Kidney glomerular epithelial cell (primary cell): Measurements from ENCODE around the gene SPOCK1.
A peak's percentile ranks its signal among the peaks of the same experiment; 100 is the strongest.

ENCODE experiments used
- DNase-seq: peaks from one replicate; lab custom pipeline; 2025; lab: John Stamatoyannopoulos, UW

Gene SPOCK1

DNA sequence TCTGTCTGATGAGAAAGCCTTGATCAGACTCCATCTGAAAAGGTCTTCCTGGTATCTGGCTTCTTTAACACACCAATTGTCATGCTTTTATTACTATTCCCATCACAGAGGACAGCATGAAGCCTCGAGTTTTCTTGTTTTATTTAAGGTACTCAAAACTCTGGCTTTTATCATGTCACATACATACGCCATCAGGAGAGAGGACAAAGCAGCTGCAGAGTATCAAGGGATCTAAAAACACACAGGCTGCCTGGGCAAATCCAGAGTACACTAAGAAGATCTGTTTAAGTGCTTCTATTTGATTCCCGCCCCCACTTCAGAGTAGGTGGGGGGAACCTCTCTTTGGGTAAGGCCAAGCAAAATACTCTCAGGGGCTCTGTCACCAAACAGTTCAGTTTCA, 277.2 kb downstream of the SPOCK1 start:
- no peak for DNase-seq

DNA sequence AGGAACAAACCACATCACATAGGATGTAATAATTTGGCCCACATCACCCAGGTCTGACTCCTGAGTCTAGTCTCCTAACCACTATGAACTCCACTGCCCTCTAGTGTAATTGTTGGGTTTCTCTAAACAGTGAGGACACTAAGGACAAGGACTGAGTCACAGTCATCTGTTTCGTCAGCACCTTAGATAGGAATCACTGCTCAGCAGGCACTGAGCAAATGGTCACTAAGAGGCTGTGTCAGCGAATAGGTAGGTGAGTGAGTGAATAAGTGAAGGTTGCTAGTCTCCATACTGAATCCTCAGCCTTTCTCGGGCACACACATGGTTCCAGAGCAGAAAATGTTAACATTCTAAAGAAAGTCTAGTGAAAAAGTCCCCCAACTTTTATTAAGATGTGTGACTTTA, 278.6 kb downstream of the SPOCK1 start:
- DNase-seq, result peak; percentile 91

DNA sequence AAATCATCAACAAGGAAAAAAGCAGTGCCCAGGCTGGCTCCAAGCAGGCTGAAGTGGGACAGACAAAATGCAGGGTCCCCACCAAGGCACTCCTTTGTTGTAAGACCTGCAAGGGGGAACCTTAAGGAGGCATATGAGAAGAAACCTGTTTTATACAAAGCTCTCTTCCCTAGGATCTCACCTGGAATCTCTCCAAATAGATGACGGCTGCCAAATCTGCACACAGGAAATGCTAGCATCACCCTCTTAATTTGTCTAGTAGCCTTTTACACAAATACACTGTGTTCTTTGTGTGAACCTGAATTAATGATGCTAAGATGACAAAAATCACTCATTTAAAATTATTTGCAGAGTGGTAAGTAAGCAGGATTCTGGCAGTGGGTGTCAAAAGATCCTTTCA, 280.2 kb downstream of the SPOCK1 start:
- DNase-seq, result no peak

DNA sequence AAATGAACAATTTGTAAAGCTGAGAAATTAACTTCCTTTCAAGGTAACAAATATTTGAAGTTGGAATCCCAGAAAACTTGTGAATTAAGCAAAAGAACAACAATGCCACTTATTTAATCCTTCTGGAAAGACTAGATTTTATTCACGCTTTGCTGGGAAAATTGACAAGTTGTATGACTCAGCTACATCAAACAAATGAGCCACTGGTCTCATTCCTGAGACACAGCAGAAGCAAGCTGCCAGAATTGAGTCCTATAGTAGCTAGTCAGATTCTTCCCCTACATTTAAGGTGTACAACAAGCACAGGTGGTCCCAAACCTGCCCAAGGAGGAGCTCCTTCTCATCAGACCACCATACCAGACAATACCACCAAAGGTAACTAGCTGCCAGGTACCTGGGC, 280.7 kb downstream of the SPOCK1 start:
- no peak for DNase-seq

DNA sequence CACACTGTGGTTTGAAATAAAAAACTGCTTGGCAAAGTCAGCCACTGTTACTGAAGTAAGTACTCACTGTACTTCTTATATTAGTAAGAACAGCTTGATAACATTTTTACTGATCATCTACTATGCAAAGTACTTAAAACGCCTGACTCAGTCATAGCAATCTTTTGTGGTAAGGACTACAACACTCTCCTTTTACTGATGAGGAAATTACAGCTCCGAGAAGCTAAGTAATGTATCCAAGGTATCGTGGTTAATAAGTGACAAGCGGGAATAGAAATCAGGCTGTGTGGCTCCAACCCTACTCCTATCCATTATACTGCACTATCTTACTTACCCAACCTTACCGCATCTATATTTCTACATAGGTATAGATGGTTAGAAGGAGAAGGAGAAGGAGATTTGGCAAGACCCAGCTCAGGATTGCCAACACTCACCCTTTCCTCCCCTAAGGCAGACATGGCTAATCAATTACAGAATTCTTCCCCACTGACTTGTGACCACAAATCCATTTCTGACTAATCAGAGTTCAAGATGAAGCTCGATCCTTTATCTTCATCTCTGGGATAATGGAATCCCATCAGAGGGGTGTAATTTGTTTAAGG, 281.4 kb downstream of the SPOCK1 start:
- no peak for DNase-seq

DNA sequence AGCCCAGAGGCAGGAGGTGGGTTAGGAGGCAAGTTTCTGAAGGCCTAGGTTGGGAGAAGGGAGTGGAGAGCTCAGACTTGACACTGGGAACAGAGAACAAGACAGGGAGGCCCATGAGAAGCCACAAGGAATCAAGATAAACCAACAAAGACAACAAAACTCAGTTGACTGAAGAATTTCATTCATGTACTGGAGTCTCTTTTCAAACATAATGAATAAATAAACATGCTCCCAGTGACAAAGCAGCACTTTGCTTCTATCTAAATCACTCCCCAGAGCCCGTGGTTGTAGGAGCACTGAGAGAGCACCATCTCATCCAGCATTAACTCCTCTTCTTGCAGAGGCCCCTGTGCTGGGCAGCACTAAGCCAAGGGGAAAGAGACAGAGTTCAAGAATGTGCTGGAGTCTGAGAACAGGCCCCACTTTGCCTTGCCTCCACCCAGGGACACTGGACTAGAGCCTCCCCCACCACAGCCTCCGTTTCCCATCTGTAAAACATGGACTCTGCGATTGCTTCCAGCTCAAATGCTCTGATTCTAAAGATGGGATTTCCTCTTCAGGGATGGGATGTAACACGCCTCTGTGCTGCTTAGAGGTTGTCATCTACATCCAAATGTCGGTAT, 282.0 kb downstream of the SPOCK1 start:
- DNase-seq, result no peak

DNA sequence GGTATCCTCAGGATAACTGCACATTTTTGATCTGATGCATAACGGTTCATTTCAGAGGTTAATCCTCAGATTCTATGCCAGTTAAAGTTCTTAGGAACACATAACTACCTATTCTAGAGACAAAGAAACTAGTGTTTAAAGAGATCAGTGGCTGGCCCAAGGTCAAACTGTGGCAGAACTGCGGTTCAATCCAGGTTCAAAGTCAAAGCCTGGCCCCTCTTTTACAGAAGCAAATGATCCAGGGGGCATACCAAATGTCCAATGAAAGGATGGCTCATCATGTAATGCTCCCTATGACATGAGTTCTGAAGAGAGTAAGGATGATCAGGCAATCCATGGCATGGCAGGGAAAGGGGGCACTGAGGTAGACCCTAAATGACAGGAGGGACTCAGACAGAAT, 283.3 kb downstream of the SPOCK1 start:
- DNase-seq, result no peak

DNA sequence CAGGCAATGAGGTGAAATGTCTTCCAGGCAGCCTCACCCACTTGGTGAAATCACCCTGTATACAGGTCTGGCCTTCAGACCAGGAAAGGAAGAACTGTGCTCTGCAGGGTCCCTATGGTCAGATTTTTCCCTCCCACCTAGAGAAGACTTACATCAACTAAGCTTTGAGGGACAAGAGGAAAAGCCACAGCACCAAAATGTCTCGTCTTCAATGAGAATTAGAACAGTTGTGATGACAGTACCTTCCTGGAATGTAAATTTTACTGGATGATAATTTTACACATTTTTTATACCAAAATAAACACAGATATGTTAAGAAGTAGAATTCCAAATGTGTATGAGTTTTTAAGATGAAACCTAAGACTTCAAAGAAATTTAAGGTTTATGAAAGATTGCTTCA, 283.9 kb downstream of the SPOCK1 start:
- no peak for DNase-seq

DNA sequence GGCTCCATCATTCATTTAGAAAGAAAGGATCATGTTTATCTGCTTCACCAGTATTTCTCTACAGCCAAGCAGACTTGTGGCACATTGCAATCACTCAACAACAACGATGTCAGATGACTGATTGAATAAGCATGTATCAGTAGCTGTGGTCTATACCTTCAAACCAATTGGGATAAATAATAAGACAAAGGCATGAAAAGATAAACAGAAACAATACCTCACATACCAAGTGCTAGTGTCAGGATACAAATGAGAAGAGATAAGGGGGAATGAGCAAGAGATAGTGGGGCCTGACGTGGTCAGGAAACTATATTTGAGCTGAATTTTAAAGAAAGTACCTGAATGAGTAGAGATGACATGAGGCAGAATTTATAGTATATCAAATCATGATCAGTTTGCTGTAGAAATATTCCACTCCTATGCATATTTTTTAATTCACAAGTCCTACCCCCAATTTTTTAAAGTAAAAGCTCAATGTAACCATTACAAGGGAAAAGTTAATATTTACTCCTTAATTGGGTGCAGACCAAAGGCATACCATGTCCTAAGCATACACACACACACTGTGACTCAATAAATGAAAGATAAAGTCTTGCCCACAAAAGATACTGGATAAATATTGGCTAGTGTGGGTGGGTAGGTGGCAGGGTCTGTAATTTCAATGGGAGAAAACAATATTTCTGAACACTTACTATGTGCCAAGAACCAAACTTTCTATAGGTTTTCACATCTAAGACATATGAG, 284.5 kb downstream of the SPOCK1 start:
- DNase-seq, result peak; percentile 39

DNA sequence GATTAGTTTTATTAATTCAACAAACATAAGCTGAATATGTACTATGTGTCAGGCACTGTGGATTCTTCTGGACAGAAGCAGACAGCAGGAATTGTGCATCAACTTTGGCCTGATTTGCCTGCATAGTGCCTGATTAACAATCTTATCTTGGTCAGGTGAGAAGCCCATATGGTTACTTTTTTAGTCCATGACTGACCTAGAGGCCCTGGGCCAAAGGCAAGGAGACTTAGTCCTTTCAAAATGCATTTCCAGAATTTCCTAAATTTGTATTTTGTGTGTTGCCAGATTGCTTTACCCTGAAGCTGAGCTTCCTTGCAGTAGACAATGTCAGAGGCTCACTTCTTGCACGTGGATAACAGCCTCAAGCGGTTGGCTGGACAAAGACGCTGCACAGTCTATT, 286.7 kb downstream of the SPOCK1 start:
- DNase-seq, result no peak

DNA sequence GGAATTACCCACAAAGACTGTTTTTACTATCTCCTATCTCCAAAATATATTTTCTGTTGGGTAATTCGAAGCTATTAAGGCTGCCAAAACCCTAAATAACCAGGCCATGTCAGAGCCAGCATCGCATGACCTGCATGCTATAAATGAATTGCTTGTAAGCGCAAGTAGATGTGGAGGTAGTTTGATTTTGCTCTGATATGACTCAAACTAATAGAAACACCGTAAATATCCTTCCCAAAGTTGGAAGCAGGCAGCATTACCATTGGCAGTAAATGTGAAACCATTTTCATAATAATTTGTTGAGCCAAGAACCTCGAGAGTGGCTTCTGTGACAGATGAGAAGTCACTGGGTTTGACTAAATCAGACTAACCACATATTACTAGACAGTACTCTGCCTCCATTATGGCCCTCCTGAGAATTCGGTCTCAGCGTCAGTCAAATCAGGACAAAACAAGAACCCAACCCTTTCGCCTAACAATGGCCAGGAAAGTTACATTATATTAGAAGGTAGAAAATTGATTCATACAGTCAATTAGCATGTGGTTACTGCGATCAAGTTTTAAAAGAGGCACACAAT, 289.8 kb downstream of the SPOCK1 start:
- DNase-seq, result no peak

DNA sequence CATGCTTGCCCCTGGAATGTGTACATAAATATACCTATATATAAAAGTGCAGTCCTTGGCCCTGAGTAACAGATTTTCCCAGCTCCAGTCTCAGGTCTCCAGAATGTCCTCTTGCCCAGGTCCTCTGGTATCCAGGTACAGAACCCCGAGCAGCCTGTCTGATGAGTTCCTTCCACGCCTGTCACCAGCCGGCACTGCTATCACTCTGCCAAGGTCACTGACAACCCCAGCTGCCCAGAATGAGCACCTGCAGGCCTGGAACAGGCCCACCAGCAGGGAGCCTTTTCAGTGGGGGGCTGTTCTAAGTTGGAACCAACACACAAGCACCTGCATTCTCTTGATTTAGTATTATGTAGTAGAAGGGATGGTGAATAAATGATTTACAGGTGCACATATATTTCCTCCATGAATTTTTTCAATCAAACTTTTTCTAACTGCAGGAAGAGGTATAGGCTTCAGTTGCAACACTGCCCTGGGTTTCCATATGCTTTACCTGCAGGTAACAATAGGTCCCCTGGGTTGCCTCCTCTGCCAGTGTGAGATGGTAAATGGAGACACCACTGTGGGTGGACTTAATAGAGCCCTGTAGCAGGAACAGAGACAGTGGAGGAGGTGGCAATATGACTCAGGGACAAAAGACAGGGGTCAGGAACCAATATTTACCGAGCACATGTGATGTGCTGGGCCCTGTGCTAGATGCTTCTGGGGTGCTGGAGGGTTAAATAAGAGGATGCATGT, 291.9 kb downstream of the SPOCK1 start:
- no peak for DNase-seq

DNA sequence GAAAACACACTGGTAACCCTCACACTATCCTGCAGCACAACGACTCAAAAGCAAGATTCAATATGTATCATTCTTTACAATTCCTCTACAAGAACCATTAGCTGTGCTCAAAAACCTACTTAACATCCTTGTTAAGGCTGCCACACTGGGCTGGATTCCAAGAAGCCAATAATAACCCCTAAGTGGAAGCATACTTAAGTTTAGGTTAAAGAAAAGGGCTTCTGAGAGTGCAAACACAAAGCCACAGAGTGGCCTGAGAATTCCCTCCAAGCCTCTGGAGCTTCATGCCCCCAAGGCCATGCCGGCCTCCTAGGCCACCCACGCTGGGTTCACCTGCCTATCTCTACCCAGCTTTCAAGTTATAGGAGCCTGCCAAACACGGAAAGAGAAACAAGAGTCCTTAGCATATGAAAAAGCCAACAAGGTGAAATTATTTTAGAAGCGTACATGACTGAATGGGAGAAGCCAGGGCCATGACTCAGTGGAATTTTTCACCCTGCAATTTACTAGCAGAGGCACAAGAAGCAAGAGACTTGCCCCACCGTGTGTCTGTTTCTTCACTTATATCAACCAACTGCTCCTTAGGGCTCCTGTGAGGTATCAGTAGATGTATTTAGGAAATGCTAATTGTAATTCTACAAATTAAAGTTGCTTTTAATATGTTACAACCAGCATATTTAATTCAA, 293.0 kb downstream of the SPOCK1 start:
- no peak for DNase-seq

DNA sequence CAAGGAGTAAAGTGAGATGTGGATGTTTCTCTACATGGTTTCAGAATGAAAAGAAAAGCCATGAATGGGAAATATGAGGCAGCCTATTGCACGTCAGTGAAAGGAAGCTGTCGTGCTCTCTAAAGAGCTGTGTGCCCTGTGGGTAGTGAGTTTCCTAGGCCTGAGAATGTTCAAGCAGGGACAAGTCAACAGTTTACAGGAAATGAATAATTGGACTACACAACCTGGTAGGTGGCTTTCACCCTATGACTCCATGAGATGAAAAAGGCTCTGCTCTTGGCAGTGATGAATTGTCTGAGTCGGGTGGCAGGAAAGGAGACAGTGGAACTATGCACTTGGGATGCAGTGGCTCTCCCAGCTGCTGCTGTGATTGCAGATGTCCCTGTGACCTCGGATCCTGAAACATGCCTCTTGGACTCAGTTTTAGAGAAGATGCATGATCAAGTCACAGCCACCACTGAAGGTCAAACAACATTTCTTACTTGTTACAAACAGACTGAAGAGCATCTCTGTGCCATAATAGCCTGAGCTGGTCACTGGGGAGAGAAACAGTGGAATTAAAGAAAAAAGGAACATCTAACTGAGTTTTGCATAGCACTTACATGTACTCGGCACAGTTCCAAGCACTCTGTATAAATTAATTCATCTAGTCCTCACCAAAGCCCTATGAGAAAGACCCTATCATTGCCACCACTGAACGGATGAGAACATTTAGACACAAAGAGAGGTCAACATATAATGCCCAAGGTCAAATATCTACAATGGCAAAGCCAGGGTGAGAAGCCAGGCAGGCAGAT, 293.7 kb downstream of the SPOCK1 start:
- DNase-seq, result no peak

DNA sequence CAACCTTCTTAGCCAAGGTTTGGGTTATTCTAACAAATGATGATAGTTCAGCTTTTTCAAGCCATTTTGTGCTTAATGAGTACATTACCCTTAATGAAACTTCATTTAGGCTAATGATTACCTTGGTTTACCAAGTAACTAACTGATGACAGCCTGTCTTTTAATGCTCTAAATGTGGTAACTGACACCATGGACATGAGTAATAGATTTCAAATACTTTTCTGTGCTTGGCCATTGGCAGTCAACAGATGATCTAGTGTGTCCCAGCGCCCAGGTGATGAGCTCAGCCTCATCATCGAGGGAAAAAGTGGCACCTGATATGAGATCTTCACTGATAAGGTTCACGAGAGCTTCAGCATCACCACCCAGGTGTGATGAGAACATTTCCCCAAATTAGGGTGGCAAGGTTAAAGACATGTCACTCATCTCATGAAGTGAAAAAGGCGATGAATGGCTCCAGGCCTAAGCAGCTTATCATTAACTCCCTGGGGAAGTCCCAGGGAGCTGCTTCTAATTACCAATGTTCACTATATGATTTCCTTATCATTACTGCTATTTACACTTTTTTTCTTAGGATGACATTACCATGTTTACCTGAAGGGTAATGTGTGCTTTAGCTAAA, 296.0 kb downstream of the SPOCK1 start:
- peak; percentile 21 for DNase-seq

DNA sequence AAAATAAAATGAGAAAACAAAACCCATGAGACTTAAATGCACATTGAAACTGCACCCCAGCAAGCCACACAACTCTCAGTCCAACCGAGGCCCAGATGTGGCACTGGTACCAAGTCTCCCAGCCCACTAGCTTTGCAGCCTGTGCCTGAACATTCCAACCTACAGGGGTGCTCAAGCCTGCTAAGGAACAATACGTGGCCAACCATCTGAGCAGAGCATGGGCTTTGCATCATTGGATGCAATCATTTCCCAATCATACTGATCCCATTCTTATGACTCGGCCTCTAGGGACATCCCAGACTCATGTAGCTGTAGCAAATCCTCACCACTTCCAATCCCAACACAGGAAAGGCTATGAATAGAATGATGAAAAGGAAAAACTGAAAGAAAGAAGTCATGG, 297.2 kb downstream of the SPOCK1 start:
- peak; percentile 54 for DNase-seq

DNA sequence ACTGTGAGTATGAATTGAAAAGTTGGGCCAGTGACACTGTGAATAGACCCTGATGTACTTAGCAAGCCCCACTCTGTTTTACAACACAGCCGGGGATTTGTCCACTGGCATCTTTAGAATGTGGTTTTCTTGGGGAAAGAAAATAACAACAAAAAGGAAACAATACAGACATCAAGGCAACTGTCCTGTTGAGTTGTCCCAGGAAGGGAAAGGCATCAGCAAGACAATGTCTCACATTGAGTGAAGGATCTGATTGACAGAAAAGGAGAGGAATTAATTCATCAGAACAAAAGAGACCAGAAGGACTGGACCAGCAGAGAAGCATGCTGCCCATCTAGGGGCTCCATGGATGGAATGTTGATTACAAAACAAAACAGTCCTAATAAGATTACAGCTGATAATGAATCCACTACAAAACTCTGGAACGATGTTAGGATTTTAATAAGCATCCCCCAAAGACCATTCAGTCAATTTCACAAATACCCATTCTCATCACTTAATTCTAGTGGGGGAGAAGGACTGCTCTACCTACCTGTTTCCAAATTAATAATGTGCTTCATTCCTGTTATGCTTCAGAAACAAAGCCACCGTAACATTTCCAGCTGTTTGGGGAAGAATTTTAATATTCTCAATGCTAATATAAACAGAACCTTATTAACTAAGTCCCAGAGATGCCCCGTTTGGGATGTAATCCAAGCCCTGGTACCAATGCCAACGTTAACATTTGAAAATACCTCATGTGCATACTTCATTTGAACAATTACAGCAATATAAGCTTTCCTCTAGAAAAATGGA, 298.0 kb downstream of the SPOCK1 start:
- DNase-seq, result no peak

DNA sequence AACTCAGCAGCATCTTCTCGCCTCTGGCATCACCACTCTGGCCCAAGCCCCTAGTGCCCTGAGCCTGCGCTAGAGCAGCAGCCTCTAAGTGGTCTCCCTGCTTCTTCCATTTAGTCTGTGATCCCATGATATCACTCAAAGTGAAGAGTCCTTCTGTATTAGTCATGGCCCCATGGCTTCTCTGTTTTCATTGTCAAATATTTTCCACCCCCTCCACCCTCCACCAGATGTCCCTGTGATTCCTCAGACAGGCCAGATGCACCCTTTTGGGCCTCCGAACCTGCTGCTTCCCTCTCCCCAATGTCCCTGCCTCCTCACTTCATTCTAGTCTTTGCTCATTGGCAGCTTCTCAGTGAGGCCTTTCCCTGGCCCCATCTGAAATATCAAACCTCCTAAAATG, 299.2 kb downstream of the SPOCK1 start:
- no peak for DNase-seq

DNA sequence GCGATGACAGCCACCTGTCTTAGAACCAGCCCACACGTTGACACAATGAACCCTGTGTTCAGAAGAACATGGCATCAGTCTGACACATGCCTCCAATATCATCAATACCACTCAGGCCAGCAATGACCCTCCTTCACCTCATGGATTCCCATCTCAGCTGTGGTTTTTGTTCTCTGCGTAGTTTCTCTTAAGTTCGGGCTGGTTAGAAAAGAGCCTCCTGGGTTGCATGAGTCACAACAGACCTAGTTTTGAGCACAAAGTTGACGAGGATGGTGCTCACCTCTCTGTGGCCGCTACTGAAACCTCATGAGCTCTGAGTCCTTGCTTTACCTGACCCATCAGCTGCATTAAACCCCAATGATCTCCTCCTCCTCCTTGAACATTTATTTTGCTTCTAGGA, 299.9 kb downstream of the SPOCK1 start:
- no peak for DNase-seq

DNA sequence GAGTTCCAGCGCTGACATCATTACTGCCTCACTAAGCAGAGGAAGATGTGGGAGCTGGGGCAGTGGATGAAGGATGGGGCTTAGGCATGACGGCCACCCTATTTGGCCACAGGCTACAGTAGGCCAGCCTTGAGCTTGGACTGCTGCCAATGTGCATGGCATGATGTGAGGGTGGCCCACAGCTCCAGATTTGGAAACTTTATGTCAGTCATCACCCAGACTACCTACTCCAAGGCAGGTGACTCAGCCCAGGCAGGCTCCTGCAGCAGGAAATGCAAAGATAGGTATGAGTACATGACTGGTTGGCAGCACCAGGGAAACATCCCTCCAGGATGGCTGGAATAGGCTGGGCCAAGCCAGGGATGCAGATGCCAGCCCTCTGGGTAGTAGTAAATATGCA, 303.6 kb downstream of the SPOCK1 start:
- DNase-seq, result no peak
